Tibial nerve (tissue), 4 donors: Measurements from ENCODE around the gene ZNF254. TPM values are rescaled to one million over a fixed set of nuclear protein-coding genes. Genes with fewer than 3 reads are reported as not detected.
"Not testable (repeated sequence)": the region's sequence is repeated elsewhere in the genome, so short reads cannot be mapped to it uniquely, and the experiment has no call there.

Source experiments
- DNase-seq, 2 donors: peaks; one replicate each; pipeline ENCODE4 v3.0.0-alpha.2; 2019; ENCODE audit warnings: low spot score in 2 of 2
- H3K27ac ChIP-seq, 4 donors: fragments of 200-600 bp; sonication (generic) in 3 of 4; one replicate each; pipeline ENCODE4 v1.5.1; 2017 to 2019; ENCODE audit warnings: mild to moderate bottlenecking in 1 of 4
- H3K27me3 ChIP-seq, 2 donors: fragments of 200-600 bp; sonication (generic) in 1 of 2; one replicate each; pipeline versions ENCODE4 v1.5.1 to v1.6.0; 2017 to 2019
- H3K36me3 ChIP-seq, 3 donors: fragments of 200-600 bp; sonication (generic); one replicate each; pipeline ENCODE4 v1.5.1; 2018 to 2019
- H3K4me1 ChIP-seq, 4 donors: fragments of 200-600 bp; sonication (generic) in 3 of 4; one replicate each; pipeline ENCODE4 v1.5.1; 2017 to 2019
- H3K4me3 ChIP-seq, 4 donors: fragments of 200-600 bp; sonication (generic) in 3 of 4; one replicate each; pipeline ENCODE4 v1.5.1; 2017 to 2019; ENCODE audit warnings: mild to moderate bottlenecking in 1 of 4, moderate library complexity in 1 of 4
- H3K9me3 ChIP-seq, 4 donors: fragments of 200-600 bp; sonication (generic) in 3 of 4; one replicate each; pipeline ENCODE4 v1.5.1; 2017 to 2019
- CTCF ChIP-seq, 5 experiments: fragments of 200-600 bp in 3 of 5; fragments of 450-650 bp in 2 of 5; sonication (generic) in 3 of 5; IDR thresholded peaks; one replicate each; pipeline ENCODE4 v1.5.1; 2016 to 2019; ENCODE audit warnings: antibody characterized with exemption in 5 of 5, mild to moderate bottlenecking in 3 of 5, moderate library complexity in 2 of 5
- EP300 ChIP-seq, 2 donors: sonication (generic); formaldehyde crosslinking; IDR thresholded peaks; one replicate each; pipeline ENCODE4 v1.6.1; 2017; ENCODE audit warnings: antibody characterized with exemption in 2 of 2, mild to moderate bottlenecking in 1 of 2
- POLR2A ChIP-seq, 2 donors: fragments of 450-650 bp; IDR thresholded peaks; one replicate each; pipeline ENCODE4 v1.6.1; 2017; ENCODE audit warnings: antibody characterized with exemption in 2 of 2, mild to moderate bottlenecking in 2 of 2, moderate library complexity in 2 of 2
- WGBS, 2 donors: methylation state at CpG; one replicate each; pipeline ENCODE4 v1.1.5; 2018; 5-methylcytosine and 5-hydroxymethylcytosine counted together
- total RNA-seq, 4 donors: library from RNA; depleted of rRNA; stranded (reverse); fragments of >200 nt; gene quantifications; one replicate each; pipeline ENCODE4 v1.1.0, GENCODE V29; 2016

The ZNF254 gene
- total RNA-seq, result 10 to 100 TPM; 15.6 to 21.9 (median 18.4) TPM

GRCh38 chr19:24086974-24087595, at the start of gene ZNF254:
ZNF254 (plus strand) TSS chr19:24087187; CDS start chr19:24087308, 121 bp downstream.
- H3K4me1 ChIP-seq, result peaks cover 0 to 18% (median 4%) of the 10 kb centered on the region in 4 donors
- peak in 1 of 2 donors; percentile 84 for TF ChIP-seq EP300 (IDR thresholded peaks at IDR 0.05)
- TF ChIP-seq CTCF (IDR thresholded peaks at IDR 0.05), result no peak
- TF ChIP-seq POLR2A (IDR thresholded peaks at IDR 0.05), result peak in 1 of 2 donors; percentile 65
- peaks cover 0 to 3% (median 0%) of the 10 kb centered on the region in 4 donors for H3K9me3 ChIP-seq
- 0 to 1% methylated on average over 17 to 19 of the region's 23 CpGs for WGBS, 2 donors
- peak; percentile 77 to 93 for DNase-seq
- peaks cover 0 to 15% (median 0%) of the 10 kb centered on the region in 3 donors for H3K36me3 ChIP-seq
- H3K4me3 ChIP-seq, result peak within 1 kb of the TSS; percentile 55 to 74 (median 70)
- H3K27me3 ChIP-seq, result no peaks in the 10 kb centered on the region
- H3K27ac ChIP-seq, result peak within 1 kb of the TSS; percentile 50 to 86 (median 82)

GRCh38 chr19:24040621-24041020, 46.4 kb upstream of the ZNF254 start:
- Histone ChIP-seq H3K27ac (no peak overlapping the region), H3K4me3 (no peak overlapping the region), H3K9me3 (no peaks in the 10 kb centered on the region), H3K4me1 (peaks cover 0 to 32% (median 1%) of the 10 kb centered on the region in 4 donors), H3K36me3 (peaks cover 0 to 57% (median 0%) of the 10 kb centered on the region in 3 donors), H3K27me3 (no peaks in the 10 kb centered on the region)
- whole genome bisulfite sequencing, 2 donors, result 89 to 91% methylated on average over 3 of the region's 3 CpGs
- no peak for DNase-seq
- TF ChIP-seq EP300 (IDR thresholded peaks at IDR 0.05) (no peak), POLR2A (IDR thresholded peaks at IDR 0.05) (no peak), CTCF (IDR thresholded peaks at IDR 0.05) (no peak)

- WGBS, 2 donors, result 97% methylated on average over 20 to 29 of the region's 32 CpGs
- not testable (repeated sequence) for DNase-seq, H3K27me3 ChIP-seq
Observed at GRCh38 chr19:24041326-24041725, 45.7 kb upstream of the ZNF254 start.

GRCh38 chr19:24046550-24046949, 40.4 kb upstream of the ZNF254 start:
- 100% methylated on average over 1 of the region's 1 CpG for WGBS, 2 donors
- Histone ChIP-seq H3K9me3 (no peaks in the 10 kb centered on the region), H3K27me3 (no peaks in the 10 kb centered on the region), H3K27ac (no peak overlapping the region), H3K36me3 (peaks cover 0 to 74% (median 14%) of the 10 kb centered on the region in 3 donors), H3K4me3 (no peak overlapping the region), H3K4me1 (no peaks in the 10 kb centered on the region)
- no peak for DNase-seq
- TF ChIP-seq POLR2A (IDR thresholded peaks at IDR 0.05) (no peak), EP300 (IDR thresholded peaks at IDR 0.05) (no peak), CTCF (IDR thresholded peaks at IDR 0.05) (no peak)

More at GRCh38 chr19:24041326-24041725, 45.7 kb upstream of the ZNF254 start:
- not testable (repeated sequence) for H3K27ac ChIP-seq, H3K4me3 ChIP-seq, H3K9me3 ChIP-seq
- Histone ChIP-seq H3K36me3 (peaks cover 0 to 57% (median 0%) of the 10 kb centered on the region in 3 donors), H3K4me1 (peaks cover 0 to 25% (median 0%) of the 10 kb centered on the region in 4 donors)

- peaks cover 0 to 91% (median 18%) of the 10 kb centered on the region in 3 donors for H3K36me3 ChIP-seq
- WGBS, 2 donors, result 94 to 97% methylated on average over 8 to 10 of the region's 10 CpGs
- no peaks in the 10 kb centered on the region for H3K9me3 ChIP-seq
- H3K4me1 ChIP-seq, result no peaks in the 10 kb centered on the region
- H3K4me3 ChIP-seq, result no peak overlapping the region
- H3K27me3 ChIP-seq, result no peaks in the 10 kb centered on the region
- TF ChIP-seq EP300 (IDR thresholded peaks at IDR 0.05) (no peak), CTCF (IDR thresholded peaks at IDR 0.05) (no peak), POLR2A (IDR thresholded peaks at IDR 0.05) (no peak)
- DNase-seq, result no peak
- H3K27ac ChIP-seq, result no peak overlapping the region
Observed at GRCh38 chr19:24048261-24048660, 38.7 kb upstream of the ZNF254 start.
